ENCODE measurements around the gene WWC1.

WWC1 gene

GRCh38 chr5:168443950-168444700 is 152.7 kb downstream of the WWC1 start:
- no peak for DNase-seq (ENCODE audit: low read depth in 2 of 2)

GRCh38 chr5:168446983-168447619 is 155.7 kb downstream of the WWC1 start:
- DNase-seq (ENCODE audit: low read depth in 2 of 2), result no peak

- DNase-seq (ENCODE audit: low read depth in 2 of 2), result no peak
Measured at GRCh38 chr5:168447808-168448207, 156.4 kb downstream of the WWC1 start.

- no peak for DNase-seq (ENCODE audit: low read depth in 2 of 2)
Measured at GRCh38 chr5:168449166-168449565, 157.7 kb downstream of the WWC1 start.

- no peak for DNase-seq (ENCODE audit: low read depth in 2 of 2)
Measured at GRCh38 chr5:168451565-168451964, 160.1 kb downstream of the WWC1 start.

GRCh38 chr5:168455201-168455600 is 163.8 kb downstream of the WWC1 start:
- no peak for DNase-seq (ENCODE audit: low read depth in 2 of 2)

- DNase-seq (ENCODE audit: low read depth in 2 of 2), result no peak
Measured at GRCh38 chr5:168457542-168457941, 166.1 kb downstream of the WWC1 start.

GRCh38 chr5:168460606-168461005 is 169.2 kb downstream of the WWC1 start:
- no peak for DNase-seq (ENCODE audit: low read depth in 2 of 2)

- no peak for DNase-seq (ENCODE audit: low read depth in 2 of 2)
Measured at GRCh38 chr5:168463081-168463480, 171.6 kb downstream of the WWC1 start.

GRCh38 chr5:168464214-168464613 is 172.8 kb downstream of the WWC1 start:
- no peak for DNase-seq (ENCODE audit: low read depth in 2 of 2)

- DNase-seq (ENCODE audit: low read depth in 2 of 2), result no peak
Measured at GRCh38 chr5:168464641-168465040, 173.2 kb downstream of the WWC1 start.

GRCh38 chr5:168467755-168468330 is 176.4 kb downstream of the WWC1 start:
- DNase-seq (ENCODE audit: low read depth in 2 of 2), result no peak

GRCh38 chr5:168468836-168469235 is 177.4 kb downstream of the WWC1 start:
- DNase-seq (ENCODE audit: low read depth in 2 of 2), result no peak

- DNase-seq (ENCODE audit: low read depth in 2 of 2), result no peak
Measured at GRCh38 chr5:168469816-168470215, 178.4 kb downstream of the WWC1 start.

- no peak for DNase-seq (ENCODE audit: low read depth in 2 of 2)
Measured at GRCh38 chr5:168471785-168472184, 180.3 kb downstream of the WWC1 start.

- no peak for DNase-seq (ENCODE audit: low read depth in 2 of 2)
Measured at GRCh38 chr5:168472329-168472728, 180.9 kb downstream of the WWC1 start.

- no peak for DNase-seq (ENCODE audit: low read depth in 2 of 2)
Measured at GRCh38 chr5:168474319-168474718, 182.9 kb downstream of the WWC1 start.

GRCh38 chr5:168477060-168477459 is 185.6 kb downstream of the WWC1 start:
- no peak for DNase-seq (ENCODE audit: low read depth in 2 of 2)

GRCh38 chr5:168479166-168479565 is 187.7 kb downstream of the WWC1 start:
- DNase-seq (ENCODE audit: low read depth in 2 of 2), result no peak

- DNase-seq (ENCODE audit: low read depth in 2 of 2), result no peak
Measured at GRCh38 chr5:168480601-168481000, 189.2 kb downstream of the WWC1 start.

- DNase-seq (ENCODE audit: low read depth in 2 of 2), result no peak
Measured at GRCh38 chr5:168481330-168481788, 189.9 kb downstream of the WWC1 start.

- DNase-seq (ENCODE audit: low read depth in 2 of 2), result no peak
Measured at GRCh38 chr5:168482361-168482760, 190.9 kb downstream of the WWC1 start.

Data from stimulated activated CD8-positive, alpha-beta memory T cell treated with anti-CD3 and anti-CD28 coated beads, Interleukin-7, amount 100 ng/mL, for 4 hours (primary cell).